ENCODE results near the gene CEP44.

CEP44 gene

GRCh38 chr4:174381440-174381800 lies 97.7 kb downstream of the CEP44 start:
- no peak overlapping the region for H3K4me3 ChIP-seq (ENCODE audit: low read length)
- TF ChIP-seq CTCF (conservative IDR thresholded peaks at IDR 0.05; ENCODE audit: low read length), result no peak
- no peak for DNase-seq (ENCODE audit: low read depth)

All from AG10803 (cell line).